GM18519 (cell line): ENCODE data around the gene AMMECR1L.
"Not testable (repeated sequence)": the region's sequence is repeated elsewhere in the genome, so short reads cannot be mapped to it uniquely, and the experiment has no call there.

Experiments
- ATAC-seq: cut with Tn5 transposase; IDR thresholded peaks from one replicate; pipeline ENCODE4 v1.9.1; 2021; ENCODE audit warnings: mild to moderate bottlenecking, moderate library complexity; ENCODE audit not compliant: unreplicated experiment, low FRiP score

The AMMECR1L gene

GRCh38 chr2:127885780-127886592 is at the start of gene AMMECR1L:
Gene AMMECR1L, minus strand, starts transcription at chr2:127885956. Its CDS starts 11,722 bp downstream, at chr2:127874234.
- peak; percentile 90 for ATAC-seq

- no peak for ATAC-seq
Observed at GRCh38 chr2:127935337-127935736, 49.6 kb upstream of the AMMECR1L start.

GRCh38 chr2:127932199-127932876 is 46.6 kb upstream of the AMMECR1L start:
- no peak for ATAC-seq

GRCh38 chr2:127929449-127929848 is 43.7 kb upstream of the AMMECR1L start:
- no peak for ATAC-seq

GRCh38 chr2:127927384-127927783 is 41.6 kb upstream of the AMMECR1L start:
- no peak for ATAC-seq

- no peak for ATAC-seq
Observed at GRCh38 chr2:127917916-127918315, 32.2 kb upstream of the AMMECR1L start.

GRCh38 chr2:127913808-127914457 is 28.2 kb upstream of the AMMECR1L start:
- no peak for ATAC-seq

- no peak for ATAC-seq
Observed at GRCh38 chr2:127911737-127912136, 26.0 kb upstream of the AMMECR1L start.

- no peak for ATAC-seq
Observed at GRCh38 chr2:127910415-127910814, 24.7 kb upstream of the AMMECR1L start.

GRCh38 chr2:127909019-127909418 is 23.3 kb upstream of the AMMECR1L start:
- ATAC-seq, result no peak

GRCh38 chr2:127907733-127908400 is 22.1 kb upstream of the AMMECR1L start:
- not testable (repeated sequence) for ATAC-seq

- ATAC-seq, result no peak
Observed at GRCh38 chr2:127906206-127906926, 20.6 kb upstream of the AMMECR1L start.

- ATAC-seq, result no peak
Observed at GRCh38 chr2:127901339-127902056, 15.7 kb upstream of the AMMECR1L start.

- no peak for ATAC-seq
Observed at GRCh38 chr2:127897531-127898211, 11.9 kb upstream of the AMMECR1L start.

GRCh38 chr2:127893494-127893893 is 7.7 kb upstream of the AMMECR1L start:
- ATAC-seq, result no peak

- no peak for ATAC-seq
Observed at GRCh38 chr2:127893033-127893432, 7.3 kb upstream of the AMMECR1L start.

- ATAC-seq, result no peak
Observed at GRCh38 chr2:127891811-127892210, 6.1 kb upstream of the AMMECR1L start.

- ATAC-seq, result not testable (repeated sequence)
Observed at GRCh38 chr2:127890756-127891155, 5.0 kb upstream of the AMMECR1L start.

- ATAC-seq, result no peak
Observed at GRCh38 chr2:127888772-127889171, 3.0 kb upstream of the AMMECR1L start.
